Activated CD4-positive, alpha-beta memory T cell treated with anti-CD3 and anti-CD28 coated beads, Interleukin-2, amount 10 ng/mL, durations not matched to agents 7 days and 5 days (primary cell): Measurements from ENCODE around the gene CNTN4. TPM values are rescaled to one million over a fixed set of nuclear protein-coding genes. Genes with fewer than 3 reads are reported as not detected.

Source experiments
- CTCF ChIA-PET: fragments of 350-600 bp; sonication (Branson Sonifier 250); formaldehyde crosslinking; loops from one replicate; lab custom pipeline; 2021; ENCODE audit warnings: antibody characterized with exemption, inconsistent platforms; lab: Charles Lee
- POLR2A ChIA-PET: fragments of 350-600 bp; sonication (Branson Sonifier 250); formaldehyde crosslinking; loops from one replicate; lab custom pipeline; 2021; ENCODE audit warnings: antibody characterized with exemption; lab: Charles Lee
- DNase-seq: peaks from one replicate; pipeline ENCODE4 v3.0.0-alpha.2; 2020
- H3K27ac Mint-ChIP-seq: one replicate; pipeline ENCODE4 v1.8.0; 2021; ENCODE audit warnings: mild to moderate bottlenecking, mixed read lengths
- H3K27me3 Mint-ChIP-seq: one replicate; pipeline ENCODE4 v1.8.0; 2021; ENCODE audit warnings: mixed read lengths
- H3K36me3 Mint-ChIP-seq: one replicate; pipeline ENCODE4 v1.8.0; 2021; ENCODE audit warnings: low read depth, mixed read lengths
- H3K4me1 Mint-ChIP-seq: one replicate; pipeline ENCODE4 v1.8.0; 2021; ENCODE audit warnings: mixed read lengths
- H3K4me3 Mint-ChIP-seq: one replicate; pipeline ENCODE4 v1.8.0; 2021; ENCODE audit warnings: mild to moderate bottlenecking, mixed read lengths
- H3K9me3 Mint-ChIP-seq: one replicate; pipeline ENCODE4 v1.8.0; 2021; ENCODE audit warnings: mixed read lengths
- total RNA-seq, 2 experiments: library from RNA; stranded (reverse); gene quantifications; one replicate each; pipeline ENCODE4 v1.2.3, GENCODE V29; 2021

The CNTN4 gene
- total RNA-seq, 2 experiments from 2014 or later = not detected

GRCh38 chr3:2166552-2166951, 67.9 kb downstream of the CNTN4 start:
- CTCF ChIA-PET = no interaction called here
- no peak for DNase-seq

GRCh38 chr3:2172561-2173171, 74.0 kb downstream of the CNTN4 start:
- no peak overlapping the region for H3K27ac Mint-ChIP-seq
- no peaks in the 10 kb centered on the region for H3K9me3 Mint-ChIP-seq
- DNase-seq = no peak
- no peak overlapping the region for H3K4me3 Mint-ChIP-seq
- H3K4me1 Mint-ChIP-seq = no peaks in the 10 kb centered on the region
- no peaks in the 10 kb centered on the region for H3K27me3 Mint-ChIP-seq
- ChIA-PET POLR2A (no interaction called here), CTCF (no interaction called here)
- H3K36me3 Mint-ChIP-seq = no peaks in the 10 kb centered on the region

More at GRCh38 chr3:2166552-2166951, 67.9 kb downstream of the CNTN4 start:
- no peaks in the 10 kb centered on the region for H3K9me3 Mint-ChIP-seq
- POLR2A ChIA-PET = no interaction called here
- H3K4me3 Mint-ChIP-seq = no peak overlapping the region
- no peaks in the 10 kb centered on the region for H3K36me3 Mint-ChIP-seq
- H3K27ac Mint-ChIP-seq = no peak overlapping the region
- H3K27me3 Mint-ChIP-seq = no peaks in the 10 kb centered on the region
- H3K4me1 Mint-ChIP-seq = no peaks in the 10 kb centered on the region

GRCh38 chr3:2180634-2181033, 82.0 kb downstream of the CNTN4 start:
- Mint-ChIP-seq H3K9me3 (peaks cover 2% of the 10 kb centered on the region), H3K4me1 (no peaks in the 10 kb centered on the region), H3K27me3 (no peaks in the 10 kb centered on the region), H3K36me3 (no peaks in the 10 kb centered on the region), H3K27ac (no peak overlapping the region), H3K4me3 (no peak overlapping the region)
- ChIA-PET POLR2A (no interaction called here), CTCF (no interaction called here)
- no peak for DNase-seq

- CTCF ChIA-PET = no interaction called here
- no peaks in the 10 kb centered on the region for H3K36me3 Mint-ChIP-seq
- no peaks in the 10 kb centered on the region for H3K4me1 Mint-ChIP-seq
- no peak overlapping the region for H3K27ac Mint-ChIP-seq
- H3K9me3 Mint-ChIP-seq = no peaks in the 10 kb centered on the region
- POLR2A ChIA-PET = no interaction called here
- H3K27me3 Mint-ChIP-seq = no peaks in the 10 kb centered on the region
- no peak for DNase-seq
- no peak overlapping the region for H3K4me3 Mint-ChIP-seq
Measured at GRCh38 chr3:2198776-2199279, 100.2 kb downstream of the CNTN4 start.

GRCh38 chr3:2204054-2204453, 105.4 kb downstream of the CNTN4 start:
- Mint-ChIP-seq H3K36me3 (no peaks in the 10 kb centered on the region), H3K9me3 (no peaks in the 10 kb centered on the region), H3K4me1 (no peaks in the 10 kb centered on the region), H3K4me3 (no peak overlapping the region), H3K27ac (no peak overlapping the region), H3K27me3 (no peaks in the 10 kb centered on the region)
- CTCF ChIA-PET = no interaction called here
- POLR2A ChIA-PET = no interaction called here
- DNase-seq = no peak

- H3K27me3 Mint-ChIP-seq = no peaks in the 10 kb centered on the region
- no peaks in the 10 kb centered on the region for H3K4me1 Mint-ChIP-seq
- no peaks in the 10 kb centered on the region for H3K9me3 Mint-ChIP-seq
- H3K36me3 Mint-ChIP-seq = no peaks in the 10 kb centered on the region
- no peak overlapping the region for H3K27ac Mint-ChIP-seq
- POLR2A ChIA-PET = no interaction called here
- no peak overlapping the region for H3K4me3 Mint-ChIP-seq
- CTCF ChIA-PET = no interaction called here
- no peak for DNase-seq
Measured at GRCh38 chr3:2205692-2206091, 107.0 kb downstream of the CNTN4 start.

- ChIA-PET CTCF (no interaction called here), POLR2A (no interaction called here)
- H3K27me3 Mint-ChIP-seq = no peaks in the 10 kb centered on the region
- no peaks in the 10 kb centered on the region for H3K4me1 Mint-ChIP-seq
- H3K36me3 Mint-ChIP-seq = no peaks in the 10 kb centered on the region
- no peaks in the 10 kb centered on the region for H3K9me3 Mint-ChIP-seq
- H3K4me3 Mint-ChIP-seq = no peak overlapping the region
- H3K27ac Mint-ChIP-seq = no peak overlapping the region
- DNase-seq = no peak
Measured at GRCh38 chr3:2206536-2206935, 107.9 kb downstream of the CNTN4 start.

GRCh38 chr3:2211568-2211967, 112.9 kb downstream of the CNTN4 start:
- ChIA-PET CTCF (no interaction called here), POLR2A (no interaction called here)
- Mint-ChIP-seq H3K36me3 (no peaks in the 10 kb centered on the region), H3K9me3 (no peaks in the 10 kb centered on the region), H3K4me1 (no peaks in the 10 kb centered on the region), H3K27ac (no peak overlapping the region), H3K4me3 (no peak overlapping the region), H3K27me3 (no peaks in the 10 kb centered on the region)
- no peak for DNase-seq

- no peak for DNase-seq
- Mint-ChIP-seq H3K36me3 (no peaks in the 10 kb centered on the region), H3K27ac (no peak overlapping the region), H3K9me3 (no peaks in the 10 kb centered on the region), H3K4me3 (no peak overlapping the region), H3K27me3 (no peaks in the 10 kb centered on the region), H3K4me1 (no peaks in the 10 kb centered on the region)
- CTCF ChIA-PET = no interaction called here
- POLR2A ChIA-PET = no interaction called here
Measured at GRCh38 chr3:2212206-2212605, 113.5 kb downstream of the CNTN4 start.

GRCh38 chr3:2218375-2218774, 119.7 kb downstream of the CNTN4 start:
- Mint-ChIP-seq H3K27me3 (no peaks in the 10 kb centered on the region), H3K27ac (no peak overlapping the region), H3K4me3 (no peak overlapping the region), H3K36me3 (no peaks in the 10 kb centered on the region), H3K9me3 (no peaks in the 10 kb centered on the region), H3K4me1 (no peaks in the 10 kb centered on the region)
- CTCF ChIA-PET = no interaction called here
- POLR2A ChIA-PET = no interaction called here
- no peak for DNase-seq

- DNase-seq = no peak
- POLR2A ChIA-PET = no interaction called here
- Mint-ChIP-seq H3K36me3 (no peaks in the 10 kb centered on the region), H3K4me1 (no peaks in the 10 kb centered on the region), H3K4me3 (no peak overlapping the region), H3K27ac (no peak overlapping the region), H3K9me3 (no peaks in the 10 kb centered on the region), H3K27me3 (no peaks in the 10 kb centered on the region)
- CTCF ChIA-PET = no interaction called here
Measured at GRCh38 chr3:2218816-2219215, 120.2 kb downstream of the CNTN4 start.

GRCh38 chr3:2236203-2236602, 137.5 kb downstream of the CNTN4 start:
- CTCF ChIA-PET = no interaction called here
- no peak overlapping the region for H3K27ac Mint-ChIP-seq
- H3K27me3 Mint-ChIP-seq = no peaks in the 10 kb centered on the region
- no peaks in the 10 kb centered on the region for H3K36me3 Mint-ChIP-seq
- H3K4me1 Mint-ChIP-seq = no peaks in the 10 kb centered on the region
- no peak overlapping the region for H3K4me3 Mint-ChIP-seq
- POLR2A ChIA-PET = no interaction called here
- DNase-seq = no peak
- no peaks in the 10 kb centered on the region for H3K9me3 Mint-ChIP-seq

- CTCF ChIA-PET = no interaction called here
- DNase-seq = no peak
- H3K36me3 Mint-ChIP-seq = no peaks in the 10 kb centered on the region
- POLR2A ChIA-PET = no interaction called here
- H3K27me3 Mint-ChIP-seq = no peaks in the 10 kb centered on the region
- no peaks in the 10 kb centered on the region for H3K9me3 Mint-ChIP-seq
- H3K27ac Mint-ChIP-seq = no peak overlapping the region
- H3K4me1 Mint-ChIP-seq = no peaks in the 10 kb centered on the region
- H3K4me3 Mint-ChIP-seq = no peak overlapping the region
Measured at GRCh38 chr3:2244137-2244536, 145.5 kb downstream of the CNTN4 start.

GRCh38 chr3:2246873-2247648, 148.4 kb downstream of the CNTN4 start:
- DNase-seq = no peak
- Mint-ChIP-seq H3K9me3 (no peaks in the 10 kb centered on the region), H3K27me3 (no peaks in the 10 kb centered on the region), H3K36me3 (no peaks in the 10 kb centered on the region), H3K27ac (no peak overlapping the region), H3K4me1 (no peaks in the 10 kb centered on the region), H3K4me3 (no peak overlapping the region)
- CTCF ChIA-PET = no interaction called here
- POLR2A ChIA-PET = no interaction called here
